Activated naive CD8-positive, alpha-beta T cell treated with anti-CD3 and anti-CD28 coated beads, Interleukin-2, amount 50 U/mL, for 24 hours (primary cell): ENCODE measurements around the gene DNAJC21.
"Not testable (repeated sequence)": the region's sequence is repeated elsewhere in the genome, so short reads cannot be mapped to it uniquely, and the experiment has no call there.

Source experiments
- ATAC-seq: fragments of 150-1000 bp; cut with Tn5 transposase; one replicate; pipeline ENCODE4 v1.10.0; 2021
- DNase-seq: peaks from one replicate; pipeline ENCODE4 v3.0.0; 2021
- H3K27ac Mint-ChIP-seq: one replicate; pipeline ENCODE4 v1.8.0; 2021; ENCODE audit warnings: mild to moderate bottlenecking, mixed read lengths
- H3K27me3 Mint-ChIP-seq: one replicate; pipeline ENCODE4 v1.8.0; 2021; ENCODE audit warnings: mixed read lengths
- H3K36me3 Mint-ChIP-seq: one replicate; pipeline ENCODE4 v1.8.0; 2021; ENCODE audit warnings: low read depth, mixed read lengths
- H3K4me1 Mint-ChIP-seq: one replicate; pipeline ENCODE4 v1.8.0; 2021; ENCODE audit warnings: mixed read lengths
- H3K4me3 Mint-ChIP-seq: one replicate; pipeline ENCODE4 v1.8.0; 2021; ENCODE audit warnings: mild to moderate bottlenecking, moderate library complexity, mixed read lengths
- H3K9me3 Mint-ChIP-seq: one replicate; pipeline ENCODE4 v1.8.0; 2021; ENCODE audit warnings: mixed read lengths

Gene DNAJC21

DNA sequence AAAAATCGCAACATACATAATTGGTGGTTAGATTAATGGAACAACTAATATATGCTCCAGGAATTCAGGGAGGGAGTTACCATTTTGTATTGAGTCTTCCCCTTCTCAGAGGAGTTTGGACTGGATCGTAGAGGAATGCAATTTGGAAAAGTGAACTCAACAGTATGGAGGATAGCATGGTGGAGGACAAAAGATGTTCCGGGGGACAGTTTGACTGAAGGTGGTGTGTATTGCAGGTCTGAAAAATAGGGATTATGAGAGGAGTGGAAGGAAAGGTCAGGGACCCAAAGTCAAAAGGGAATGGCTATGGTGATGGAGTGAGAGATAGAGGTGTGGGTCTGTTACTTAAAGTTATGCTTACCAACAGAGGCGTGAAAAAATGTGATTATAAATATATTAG is 1.5 kb downstream of the DNAJC21 start:
- Mint-ChIP-seq H3K36me3 (peaks cover 33% of the 10 kb centered on the region), H3K4me3 (peak overlapping the region; percentile 95), H3K27me3 (no peaks in the 10 kb centered on the region), H3K9me3 (no peaks in the 10 kb centered on the region), H3K27ac (peak overlapping the region; percentile 94), H3K4me1 (peaks cover 40% of the 10 kb centered on the region)
- DNase-seq (no peak), ATAC-seq (no peak)

- H3K36me3 Mint-ChIP-seq, result peaks cover 36% of the 10 kb centered on the region
- no peak overlapping the region for H3K4me3 Mint-ChIP-seq
- no peak overlapping the region for H3K27ac Mint-ChIP-seq
- no peaks in the 10 kb centered on the region for H3K9me3 Mint-ChIP-seq
- no peaks in the 10 kb centered on the region for H3K27me3 Mint-ChIP-seq
- no peak for ATAC-seq
- peaks cover 34% of the 10 kb centered on the region for H3K4me1 Mint-ChIP-seq
- DNase-seq, result no peak
These were observed 3.6 kb downstream of the DNAJC21 start for GRCh38 chr5:34932947-34933346.

GRCh38 chr5:34941936-34942335 is 12.6 kb downstream of the DNAJC21 start:
- ATAC-seq, result no peak
- DNase-seq, result no peak
- Mint-ChIP-seq H3K36me3 (peaks cover 53% of the 10 kb centered on the region), H3K9me3 (no peaks in the 10 kb centered on the region), H3K4me1 (no peaks in the 10 kb centered on the region), H3K27ac (no peak overlapping the region), H3K4me3 (no peak overlapping the region), H3K27me3 (no peaks in the 10 kb centered on the region)

DNA sequence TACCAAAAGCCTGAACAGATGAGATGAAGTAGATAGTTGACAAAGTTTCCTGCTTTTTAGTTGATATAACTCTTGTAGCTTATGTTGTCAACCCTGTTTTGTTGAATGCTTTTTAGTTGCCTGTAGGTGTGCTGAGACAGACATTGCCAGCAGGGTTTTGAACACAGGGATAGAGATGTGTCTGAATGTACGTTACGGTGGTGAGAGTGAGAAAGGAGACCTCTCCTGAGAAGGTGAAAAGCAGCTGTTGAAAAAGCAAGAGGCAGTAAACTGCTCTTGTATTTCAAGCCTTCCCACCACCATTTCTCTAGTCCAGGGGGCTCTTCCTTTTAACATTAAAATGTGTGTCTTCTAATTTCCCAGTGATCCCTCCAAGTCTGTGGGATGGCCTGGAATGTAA is 14.7 kb downstream of the DNAJC21 start:
- Mint-ChIP-seq H3K27ac (peak overlapping the region; percentile 14), H3K27me3 (no peaks in the 10 kb centered on the region), H3K4me1 (no peaks in the 10 kb centered on the region), H3K4me3 (no peak overlapping the region), H3K36me3 (peaks cover 49% of the 10 kb centered on the region), H3K9me3 (no peaks in the 10 kb centered on the region)
- ATAC-seq (no peak), DNase-seq (no peak)

GRCh38 chr5:34944460-34945047 is 15.2 kb downstream of the DNAJC21 start:
- H3K4me1 Mint-ChIP-seq, result no peaks in the 10 kb centered on the region
- no peak overlapping the region for H3K4me3 Mint-ChIP-seq
- DNase-seq (no peak), ATAC-seq (no peak)
- H3K27ac Mint-ChIP-seq, result no peak overlapping the region
- no peaks in the 10 kb centered on the region for H3K9me3 Mint-ChIP-seq
- H3K36me3 Mint-ChIP-seq, result peaks cover 51% of the 10 kb centered on the region
- no peaks in the 10 kb centered on the region for H3K27me3 Mint-ChIP-seq

- Mint-ChIP-seq H3K9me3 (no peaks in the 10 kb centered on the region), H3K36me3 (peaks cover 22% of the 10 kb centered on the region), H3K4me1 (peaks cover 10% of the 10 kb centered on the region), H3K27me3 (no peaks in the 10 kb centered on the region), H3K27ac (no peak overlapping the region), H3K4me3 (no peak overlapping the region)
- DNase-seq, result no peak
- ATAC-seq, result no peak
These were observed 28.0 kb downstream of the DNAJC21 start for GRCh38 chr5:34957321-34957720.

DNA sequence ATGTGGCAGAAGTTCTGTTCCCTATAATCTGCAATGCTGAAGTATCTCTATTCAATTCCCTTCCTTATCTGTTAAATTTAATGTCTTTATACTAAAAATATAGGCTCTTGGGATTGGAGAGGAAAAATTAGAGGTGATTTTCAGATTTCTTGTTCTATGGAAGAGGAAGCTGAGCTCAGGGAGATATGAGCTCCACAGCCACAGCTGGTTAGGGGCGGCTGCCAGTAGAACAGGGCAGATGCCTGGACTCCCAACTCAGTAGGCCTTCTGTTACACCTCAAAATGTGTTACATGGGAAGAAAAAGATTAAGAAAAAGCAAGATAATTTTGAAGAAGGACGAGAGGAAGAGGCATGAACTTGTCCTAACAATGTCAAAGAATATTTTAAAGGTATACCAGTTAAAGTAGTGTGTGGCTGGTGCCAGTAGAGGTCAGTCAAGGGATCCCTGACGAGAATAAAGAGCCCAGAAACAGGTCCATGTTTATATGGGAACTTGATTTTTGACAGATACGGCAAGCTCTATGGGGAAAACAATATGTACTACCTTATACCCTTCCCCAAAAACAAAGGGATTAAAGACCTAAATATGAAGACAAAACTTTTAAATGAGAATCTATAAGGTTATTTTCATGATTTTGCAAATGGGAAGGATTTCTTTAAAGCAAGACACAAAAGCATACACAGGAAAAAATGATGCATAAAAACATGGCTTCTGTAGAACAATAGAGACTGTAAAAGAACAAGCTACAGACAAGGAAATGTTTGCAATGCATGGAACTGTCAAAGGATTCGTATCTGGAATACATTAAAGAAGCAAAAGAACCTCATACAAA is 28.7 kb downstream of the DNAJC21 start:
- ATAC-seq (peak; percentile 57), DNase-seq (no peak)
- Mint-ChIP-seq H3K4me1 (peaks cover 10% of the 10 kb centered on the region), H3K27ac (no peak overlapping the region), H3K36me3 (peaks cover 20% of the 10 kb centered on the region), H3K9me3 (no peaks in the 10 kb centered on the region), H3K27me3 (no peaks in the 10 kb centered on the region), H3K4me3 (no peak overlapping the region)

GRCh38 chr5:34959323-34959722 is 30.0 kb downstream of the DNAJC21 start:
- no peaks in the 10 kb centered on the region for H3K9me3 Mint-ChIP-seq
- DNase-seq (peak; percentile 3), ATAC-seq (peak; percentile 76)
- peaks cover 18% of the 10 kb centered on the region for H3K36me3 Mint-ChIP-seq
- H3K27me3 Mint-ChIP-seq, result no peaks in the 10 kb centered on the region
- peaks cover 10% of the 10 kb centered on the region for H3K4me1 Mint-ChIP-seq
- no peak overlapping the region for H3K4me3 Mint-ChIP-seq
- no peak overlapping the region for H3K27ac Mint-ChIP-seq

- Mint-ChIP-seq H3K27me3 (no peaks in the 10 kb centered on the region), H3K4me1 (peaks cover 2% of the 10 kb centered on the region), H3K36me3 (peaks cover 17% of the 10 kb centered on the region), H3K9me3 (peaks cover 13% of the 10 kb centered on the region), H3K4me3 (no peak overlapping the region), H3K27ac (no peak overlapping the region)
- no peak for ATAC-seq
- DNase-seq, result no peak
These were observed 38.2 kb downstream of the DNAJC21 start for GRCh38 chr5:34967540-34967939.

DNA sequence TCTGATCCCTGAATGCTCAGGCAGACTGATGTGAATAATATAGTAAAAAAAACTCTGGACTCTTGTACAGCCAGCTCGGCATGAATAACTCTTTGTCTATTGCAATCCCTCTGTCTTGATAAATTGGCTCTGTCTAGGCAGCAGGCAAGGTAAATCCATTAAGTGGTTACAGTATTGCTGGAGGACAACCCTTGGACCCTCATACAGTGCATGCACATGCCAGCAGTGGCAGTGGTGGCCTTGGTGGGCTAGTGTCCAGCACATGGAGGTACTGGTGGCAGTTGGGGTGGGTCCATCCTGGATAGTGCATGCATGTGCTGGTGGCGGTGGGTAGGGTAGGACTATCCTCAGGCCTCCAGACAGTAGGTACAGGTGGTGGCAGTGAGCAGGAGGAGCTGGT is 38.9 kb downstream of the DNAJC21 start:
- ATAC-seq (no peak), DNase-seq (no peak)
- Mint-ChIP-seq H3K4me1 (peaks cover 2% of the 10 kb centered on the region), H3K36me3 (peaks cover 17% of the 10 kb centered on the region), H3K27me3 (no peaks in the 10 kb centered on the region), H3K4me3 (no peak overlapping the region), H3K27ac (no peak overlapping the region), H3K9me3 (peaks cover 13% of the 10 kb centered on the region)

DNA sequence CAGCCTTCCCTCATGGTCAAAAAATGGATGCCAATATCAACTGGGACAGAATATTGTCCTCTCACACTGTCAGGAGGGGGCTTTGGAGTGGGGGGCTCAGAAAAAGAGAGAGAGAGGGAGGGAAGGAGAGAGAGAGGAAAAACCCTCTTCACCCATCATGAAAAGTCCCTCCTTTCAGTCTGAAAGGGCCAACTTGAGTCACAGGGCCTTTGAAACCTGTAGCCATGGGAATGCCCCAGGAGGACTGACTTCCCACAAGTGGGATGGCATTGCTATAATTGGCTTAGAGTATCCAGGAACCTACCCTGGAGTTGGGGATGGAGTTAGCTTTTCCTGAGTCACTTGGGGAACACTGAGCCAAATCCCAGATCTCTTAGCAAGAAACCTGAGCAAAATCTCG is 41.2 kb downstream of the DNAJC21 start:
- H3K27me3 Mint-ChIP-seq, result no peaks in the 10 kb centered on the region
- ATAC-seq, result no peak
- H3K27ac Mint-ChIP-seq, result no peak overlapping the region
- DNase-seq, result no peak
- H3K9me3 Mint-ChIP-seq, result peaks cover 12% of the 10 kb centered on the region
- H3K36me3 Mint-ChIP-seq, result peaks cover 13% of the 10 kb centered on the region
- no peak overlapping the region for H3K4me3 Mint-ChIP-seq
- H3K4me1 Mint-ChIP-seq, result peaks cover 2% of the 10 kb centered on the region

GRCh38 chr5:34971655-34972054 is 42.3 kb downstream of the DNAJC21 start:
- H3K9me3 Mint-ChIP-seq, H3K27me3 Mint-ChIP-seq, H3K27ac Mint-ChIP-seq, DNase-seq, ATAC-seq, H3K36me3 Mint-ChIP-seq, H3K4me3 Mint-ChIP-seq, H3K4me1 Mint-ChIP-seq: not testable (repeated sequence)

DNA sequence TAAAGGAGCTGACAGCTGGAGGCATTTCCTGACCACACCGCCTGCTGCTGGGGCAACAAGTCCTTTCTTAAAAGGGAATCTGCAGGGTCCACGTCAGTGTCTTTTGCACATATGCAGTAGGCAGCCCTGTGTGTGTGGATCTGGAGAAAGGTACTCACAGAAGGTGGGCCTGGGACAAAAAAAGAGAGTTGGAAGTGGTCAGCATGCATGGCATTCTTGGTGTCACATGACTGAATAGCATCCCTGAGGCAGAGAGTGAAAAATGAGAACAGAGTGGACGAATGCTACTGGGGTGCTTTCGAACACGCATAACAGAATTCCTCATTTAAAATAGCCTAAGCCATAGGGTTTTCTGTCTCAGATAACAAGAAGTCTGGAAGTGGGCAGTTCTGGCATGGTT is 47.0 kb downstream of the DNAJC21 start:
- ATAC-seq, result no peak
- Mint-ChIP-seq H3K4me1 (no peaks in the 10 kb centered on the region), H3K27me3 (no peaks in the 10 kb centered on the region), H3K4me3 (no peak overlapping the region), H3K9me3 (peaks cover under 1% of the 10 kb centered on the region), H3K27ac (no peak overlapping the region), H3K36me3 (peaks cover 1% of the 10 kb centered on the region)
- DNase-seq, result no peak

DNA sequence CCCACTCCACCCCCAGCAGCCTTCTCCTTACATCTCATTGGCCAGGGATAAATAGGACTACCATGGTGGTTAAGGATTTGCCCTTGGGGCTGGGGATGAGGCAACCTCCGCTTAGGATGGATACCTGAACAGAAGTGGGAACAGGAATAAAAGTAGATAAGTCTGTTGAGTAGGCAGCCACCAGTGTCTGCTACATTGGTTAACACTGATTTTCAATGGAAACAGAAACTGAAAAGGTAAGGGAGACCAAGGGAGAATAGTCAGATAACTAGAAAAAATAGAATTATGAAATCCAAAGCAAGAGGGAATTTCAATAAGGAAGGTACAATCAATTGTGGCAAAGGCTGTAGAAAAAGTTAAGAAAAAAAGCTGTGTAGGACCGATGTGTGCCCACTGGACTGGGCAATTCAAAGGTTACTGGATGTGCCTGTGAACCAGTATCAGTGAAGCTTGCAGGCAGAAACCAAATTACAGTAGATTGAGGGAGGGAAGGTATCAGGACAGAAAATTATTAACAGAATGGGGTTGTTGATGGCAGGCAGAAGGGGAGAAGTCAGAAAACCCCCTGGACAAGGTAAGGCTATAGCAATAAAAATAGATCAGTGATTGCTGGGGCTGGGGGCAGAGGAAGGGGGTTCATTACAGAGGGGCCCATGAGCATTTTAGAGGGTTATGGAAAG is 48.7 kb downstream of the DNAJC21 start:
- H3K4me1 Mint-ChIP-seq, result no peaks in the 10 kb centered on the region
- H3K9me3 Mint-ChIP-seq, result peaks cover 8% of the 10 kb centered on the region
- no peak overlapping the region for H3K27ac Mint-ChIP-seq
- H3K4me3 Mint-ChIP-seq, result no peak overlapping the region
- no peaks in the 10 kb centered on the region for H3K27me3 Mint-ChIP-seq
- DNase-seq (no peak), ATAC-seq (no peak)
- H3K36me3 Mint-ChIP-seq, result peaks cover 1% of the 10 kb centered on the region

DNA sequence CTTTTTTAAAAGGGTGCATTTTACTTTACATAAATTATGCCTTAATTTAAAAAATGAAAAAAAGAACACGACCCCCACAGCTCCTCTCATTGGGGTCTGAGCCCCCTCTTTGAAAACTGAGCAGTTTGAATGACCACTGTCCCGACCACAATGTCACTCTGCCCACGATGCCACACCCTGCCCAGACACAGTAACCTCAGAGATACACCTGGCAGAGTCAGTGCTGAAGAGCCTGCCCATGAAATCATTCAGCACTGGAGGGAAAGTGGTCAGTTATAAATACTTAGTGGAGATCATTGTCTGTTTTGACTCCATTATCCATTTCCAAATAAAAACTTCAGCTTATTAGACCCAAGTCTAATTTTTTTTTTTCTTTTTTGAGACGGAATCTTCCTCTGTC is 49.3 kb downstream of the DNAJC21 start:
- H3K36me3 Mint-ChIP-seq, result no peaks in the 10 kb centered on the region
- no peak overlapping the region for H3K27ac Mint-ChIP-seq
- H3K9me3 Mint-ChIP-seq, result peaks cover 8% of the 10 kb centered on the region
- DNase-seq (no peak), ATAC-seq (no peak)
- no peaks in the 10 kb centered on the region for H3K27me3 Mint-ChIP-seq
- no peak overlapping the region for H3K4me3 Mint-ChIP-seq
- H3K4me1 Mint-ChIP-seq, result no peaks in the 10 kb centered on the region
